SIG-M5 (cell line): Measurements from ENCODE around the gene ETV2.
A peak's percentile ranks its signal among the peaks of the same experiment; 100 is the strongest.
"Not testable (repeated sequence)": the region's sequence is repeated elsewhere in the genome, so short reads cannot be mapped to it uniquely, and the experiment has no call there.

Experiments used
- DNase-seq: peaks from one replicate; lab custom pipeline; 2025; lab: John Stamatoyannopoulos, UW

Gene ETV2

DNA sequence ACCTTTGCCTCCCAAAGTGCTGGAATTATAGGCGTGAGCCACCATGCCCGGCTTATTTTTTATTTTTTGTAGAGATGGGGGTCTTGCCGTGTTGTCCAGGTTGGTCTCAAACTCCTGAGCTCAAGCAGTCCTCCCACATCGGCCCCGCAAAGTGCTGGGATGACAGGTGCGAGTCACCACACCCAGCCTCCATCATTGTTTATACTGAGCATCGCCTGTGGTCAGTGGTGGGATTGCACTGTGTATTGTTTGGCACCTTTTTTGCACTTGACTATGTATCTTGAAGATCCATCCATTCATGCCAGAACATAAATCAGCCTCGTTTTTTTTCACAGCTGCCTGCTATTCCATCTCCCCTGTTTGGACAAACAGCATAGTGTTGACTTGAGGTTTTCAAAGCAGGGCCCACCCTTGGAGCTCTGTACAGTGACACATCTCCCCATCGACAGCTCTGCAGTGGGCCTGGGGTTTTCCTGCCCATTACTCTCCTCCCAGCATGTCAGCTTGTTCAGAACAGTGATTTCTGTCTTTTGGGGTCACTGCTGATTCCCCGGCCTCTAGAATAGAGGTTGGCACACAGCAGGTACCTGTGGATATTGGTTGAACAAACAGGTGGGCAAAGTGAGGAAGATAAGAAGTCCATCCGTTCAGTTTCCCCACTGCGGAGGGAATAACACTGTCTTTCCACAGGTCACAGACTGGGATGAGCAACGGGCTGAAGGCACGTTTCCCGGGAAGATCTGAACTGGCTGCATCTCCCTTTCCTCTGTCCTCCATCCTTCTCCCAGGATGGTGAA, 16.6 kb downstream of the ETV2 start:
- DNase-seq, result no peak

DNA sequence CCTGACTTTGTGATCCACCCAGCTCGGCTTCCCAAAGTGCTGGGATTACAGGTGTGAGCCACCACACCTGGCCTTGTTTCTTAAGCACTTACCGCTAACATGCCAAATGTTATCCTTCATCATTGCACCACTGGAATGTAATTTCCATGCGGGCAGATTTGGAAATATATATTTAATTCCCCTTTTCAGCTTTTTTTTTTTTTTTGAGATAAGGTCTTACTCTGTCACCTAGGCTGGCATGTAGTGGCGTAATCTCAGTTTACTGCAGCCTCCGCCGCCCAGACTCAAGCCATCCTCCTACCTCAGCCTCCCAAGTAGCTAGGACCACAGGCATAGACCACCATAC, 20.4 kb downstream of the ETV2 start:
- DNase-seq, result no peak

DNA sequence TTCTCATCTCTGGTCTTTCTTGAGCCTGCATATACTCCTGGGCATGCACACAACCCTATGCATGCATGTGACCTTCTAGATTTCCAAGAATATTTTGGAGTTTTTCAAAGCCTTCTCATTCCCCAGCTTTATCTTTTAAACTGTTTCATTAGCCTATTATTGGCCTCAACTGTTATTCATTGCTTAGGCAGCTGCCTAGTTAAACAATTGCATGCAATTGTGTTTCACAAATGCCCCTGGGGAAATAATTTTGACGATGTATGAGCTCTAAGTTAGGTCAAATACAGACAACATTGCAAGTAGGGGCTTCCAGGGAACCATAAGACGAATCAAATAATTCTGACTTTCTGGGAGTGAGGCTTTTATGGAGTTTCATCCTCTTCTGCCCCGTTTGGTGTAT, 22.4 kb downstream of the ETV2 start:
- DNase-seq, result no peak

DNA sequence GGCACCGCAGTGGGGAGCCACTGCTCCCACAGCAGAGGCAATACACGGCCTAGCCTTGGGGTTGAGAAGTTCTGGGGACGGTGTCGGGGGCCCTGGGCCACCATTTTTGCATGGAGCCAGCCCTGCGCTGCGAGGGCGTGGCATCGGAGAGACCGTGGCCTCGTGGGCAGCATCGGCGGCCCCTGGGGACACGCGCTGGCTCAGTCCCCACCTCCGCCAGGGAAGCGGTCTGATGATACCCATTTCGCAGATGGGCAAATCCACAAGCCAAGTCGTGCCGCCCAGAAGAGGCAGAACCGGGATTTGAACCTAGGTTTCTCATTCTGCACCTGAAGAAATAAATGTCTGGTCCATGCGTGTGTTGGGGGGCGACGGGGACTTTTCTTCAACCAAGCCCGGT, 23.6 kb downstream of the ETV2 start:
- DNase-seq, result no peak

DNA sequence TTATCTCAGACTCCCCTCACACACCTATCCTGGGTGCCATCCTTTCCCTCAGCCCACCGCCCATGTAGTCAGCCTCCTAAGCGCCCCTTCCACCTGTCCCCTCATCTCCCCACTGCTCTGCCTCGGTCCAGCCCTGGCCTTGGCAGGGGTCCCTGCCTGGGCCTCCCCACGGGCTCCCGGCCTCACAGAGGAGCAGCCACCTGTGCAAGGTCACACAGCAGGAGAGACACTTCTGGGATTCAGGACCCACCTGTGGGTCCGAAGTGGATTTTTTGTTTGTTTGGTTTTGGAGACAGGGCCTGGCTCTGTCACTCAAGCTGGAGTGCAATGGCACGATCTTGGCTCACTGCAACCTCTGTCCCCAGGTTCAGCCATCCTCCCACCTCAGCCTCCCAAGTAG, 24.1 kb downstream of the ETV2 start:
- no peak for DNase-seq

DNA sequence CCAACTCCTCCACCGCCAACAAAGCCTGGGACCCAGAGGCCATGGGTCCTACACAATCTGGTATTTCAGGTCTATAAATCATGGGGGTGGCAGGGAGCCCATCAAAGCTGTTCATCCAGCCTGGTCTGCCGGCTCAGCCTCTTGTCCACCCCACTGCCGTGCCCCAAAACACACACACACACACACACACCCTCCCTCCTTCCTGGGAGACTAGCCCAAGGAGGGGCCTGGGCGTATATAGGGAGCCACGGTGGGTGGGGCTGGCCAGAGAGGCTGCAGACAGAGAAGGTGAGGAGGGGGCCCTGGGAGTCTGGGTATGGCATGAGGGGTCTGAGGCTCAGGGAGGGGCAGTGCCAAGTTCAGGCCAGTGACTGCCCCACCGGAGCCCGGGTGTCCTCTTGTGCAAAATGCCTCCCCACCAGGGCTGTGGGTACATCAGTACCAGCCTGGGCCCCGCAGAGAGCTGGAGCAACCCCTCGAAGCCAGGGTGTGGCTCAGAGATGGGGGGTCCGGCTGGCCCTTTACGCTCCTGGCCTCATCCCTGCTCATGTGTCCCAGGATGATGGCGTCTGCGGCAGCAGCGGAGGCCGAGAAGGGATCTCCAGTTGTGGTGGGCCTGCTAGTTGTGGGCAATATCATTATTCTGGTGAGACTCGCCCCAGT, 24.8 kb downstream of the ETV2 start, which contains the start of gene UPK1A:
TSS of gene UPK1A (plus strand) at position 267 of the 663 bp plus-strand sequence. CDS start at position 563, 296 bp downstream.
- no peak for DNase-seq

DNA sequence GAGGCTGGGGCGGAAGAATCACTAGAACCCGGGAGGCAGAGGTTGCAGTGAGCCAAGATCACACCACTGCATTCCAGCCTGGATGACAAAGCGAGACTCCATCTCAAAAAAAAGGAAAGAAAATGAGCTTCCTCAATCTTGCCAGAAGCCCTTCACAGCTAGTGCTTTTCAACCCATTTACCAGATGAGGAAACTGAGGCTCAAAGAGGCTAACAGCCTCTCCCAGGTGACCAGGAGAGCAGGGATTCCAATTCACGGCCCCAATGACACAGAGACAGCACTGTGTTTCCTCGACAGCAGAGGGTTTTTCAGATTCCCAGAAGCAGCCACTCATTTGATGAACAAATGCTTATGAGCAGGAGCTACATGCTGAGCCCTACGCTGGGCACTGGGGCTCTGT, 28.0 kb downstream of the ETV2 start:
- DNase-seq, result no peak

DNA sequence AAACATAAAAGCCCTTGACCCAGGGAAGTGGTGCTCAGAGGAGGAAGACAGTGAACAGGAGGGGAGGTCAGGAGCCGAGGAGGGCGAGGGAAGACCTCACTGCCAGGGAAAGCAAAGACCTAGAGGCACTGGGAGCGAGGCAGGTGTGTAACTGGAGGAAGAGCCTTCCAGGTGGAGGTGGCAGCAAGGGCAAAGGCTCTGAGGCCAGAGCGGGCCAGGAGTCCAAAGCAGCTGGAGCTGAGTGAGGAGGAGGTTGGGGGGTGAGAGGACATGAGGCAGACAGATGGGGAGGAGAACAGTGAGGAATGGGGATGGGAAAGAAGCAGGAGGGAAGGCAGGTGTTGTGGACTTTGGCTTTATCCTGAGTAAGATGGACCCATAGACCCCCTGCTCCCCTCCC, 28.4 kb downstream of the ETV2 start:
- DNase-seq, result no peak

DNA sequence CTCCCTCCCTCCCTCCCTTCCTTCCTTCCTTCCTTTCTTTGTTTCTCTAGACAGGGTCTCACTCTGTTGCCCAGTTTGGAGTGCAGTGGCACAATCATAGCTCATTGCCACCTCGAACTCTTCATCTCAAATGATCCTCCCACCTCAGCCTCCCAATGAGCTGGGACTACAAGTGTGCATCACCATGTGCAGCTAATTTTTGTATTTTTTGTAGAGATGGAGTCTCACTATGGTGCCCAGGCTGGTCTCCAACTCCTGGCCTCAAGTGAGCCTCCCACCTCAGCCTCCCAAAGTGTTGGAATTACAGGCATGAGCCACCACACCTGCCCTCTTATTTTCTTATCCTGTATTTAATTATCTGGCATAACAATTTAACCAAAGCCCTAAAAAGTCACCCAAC, 29.1 kb downstream of the ETV2 start:
- no peak for DNase-seq

DNA sequence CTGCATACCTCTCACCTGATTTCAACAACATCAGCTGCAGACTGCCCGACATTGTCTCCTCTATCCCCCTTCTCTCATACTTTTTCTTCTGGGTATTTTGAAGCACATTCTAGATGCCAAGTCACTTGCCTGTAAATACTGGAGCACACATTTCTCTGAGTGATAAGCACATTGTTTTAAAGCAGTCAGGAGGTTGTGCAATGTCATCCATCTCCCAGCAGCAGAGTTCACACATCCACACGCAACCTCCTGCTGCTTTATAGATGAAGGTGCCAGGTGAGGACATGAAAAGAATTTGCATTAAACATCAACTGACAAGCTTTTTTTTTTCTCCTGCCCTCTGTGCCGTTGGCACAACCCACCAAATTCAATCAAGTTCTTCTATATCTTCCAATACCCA, 30.3 kb downstream of the ETV2 start:
- DNase-seq, result no peak

DNA sequence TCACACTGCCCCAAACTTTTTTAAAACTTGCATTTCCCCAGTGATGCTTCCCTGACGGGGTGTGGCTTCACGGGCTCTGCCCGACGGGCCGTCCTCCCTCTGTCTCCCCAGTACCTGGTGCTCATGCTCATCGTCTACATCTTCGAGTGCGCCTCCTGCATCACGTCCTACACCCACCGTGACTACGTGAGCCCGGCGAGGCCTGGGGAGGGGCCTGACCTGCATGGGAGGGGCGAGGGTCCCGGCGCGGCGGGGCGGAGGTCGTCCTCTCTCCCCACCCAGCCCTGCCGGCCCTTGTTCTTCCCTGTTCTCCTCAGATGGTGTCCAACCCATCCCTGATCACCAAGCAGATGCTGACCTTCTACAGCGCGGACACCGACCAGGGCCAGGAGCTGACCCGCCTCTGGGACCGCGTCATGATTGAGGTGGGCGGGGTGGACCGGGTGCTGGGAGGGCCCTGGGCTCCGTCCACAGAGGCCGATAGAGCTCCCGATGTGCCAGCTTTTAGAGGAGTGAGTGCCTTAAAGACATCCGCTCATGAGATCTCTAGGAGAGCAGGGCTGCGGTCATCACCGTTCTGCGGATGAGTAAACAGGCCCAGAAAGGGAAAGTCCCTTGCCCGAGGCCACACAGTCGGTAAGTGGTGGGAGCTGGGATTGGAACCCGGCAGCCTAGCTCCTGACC, 31.7 kb downstream of the ETV2 start:
- no peak for DNase-seq

DNA sequence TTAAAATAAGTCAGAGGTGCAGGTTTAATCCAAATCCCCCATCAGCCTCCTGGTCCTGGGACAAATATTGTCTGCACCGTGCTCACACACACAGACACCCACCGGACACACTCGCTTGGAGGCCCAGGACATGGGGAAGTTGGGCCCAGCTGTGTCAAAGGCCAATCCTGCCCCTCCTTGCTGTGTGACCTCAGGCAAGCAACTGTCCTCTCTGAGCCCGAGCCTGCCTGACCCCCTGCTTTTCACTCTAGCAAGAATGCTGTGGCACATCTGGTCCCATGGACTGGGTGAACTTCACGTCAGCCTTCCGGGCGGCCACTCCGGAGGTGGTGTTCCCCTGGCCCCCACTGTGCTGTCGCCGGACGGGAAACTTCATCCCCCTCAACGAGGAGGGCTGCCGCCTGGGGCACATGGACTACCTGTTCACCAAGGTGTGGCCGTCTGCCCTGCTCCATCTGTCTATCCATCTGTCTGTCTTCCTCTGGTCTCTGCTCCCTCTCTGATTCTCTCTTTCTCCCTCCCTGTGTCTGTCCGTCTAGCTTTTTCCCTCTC, 34.1 kb downstream of the ETV2 start:
- no peak for DNase-seq

DNA sequence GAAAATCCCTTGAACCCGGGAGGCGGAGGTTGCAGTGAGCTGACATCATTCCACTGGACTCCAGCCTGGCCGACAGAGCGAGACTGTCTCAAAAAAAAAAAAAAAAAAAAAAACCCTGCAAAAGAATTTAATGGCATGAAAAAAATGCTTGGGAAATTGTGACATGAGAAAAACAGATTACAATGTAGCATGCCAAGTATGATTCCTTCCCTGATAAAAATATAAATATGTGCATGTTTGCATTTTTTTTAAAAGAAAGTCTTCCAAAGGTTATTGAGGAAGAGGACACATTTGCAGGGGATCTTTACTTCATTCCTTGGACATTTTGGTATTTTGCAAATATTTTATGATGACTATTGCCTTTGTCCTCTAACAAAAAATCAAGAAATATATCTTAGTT, 48.3 kb downstream of the ETV2 start:
- DNase-seq, result no peak

DNA sequence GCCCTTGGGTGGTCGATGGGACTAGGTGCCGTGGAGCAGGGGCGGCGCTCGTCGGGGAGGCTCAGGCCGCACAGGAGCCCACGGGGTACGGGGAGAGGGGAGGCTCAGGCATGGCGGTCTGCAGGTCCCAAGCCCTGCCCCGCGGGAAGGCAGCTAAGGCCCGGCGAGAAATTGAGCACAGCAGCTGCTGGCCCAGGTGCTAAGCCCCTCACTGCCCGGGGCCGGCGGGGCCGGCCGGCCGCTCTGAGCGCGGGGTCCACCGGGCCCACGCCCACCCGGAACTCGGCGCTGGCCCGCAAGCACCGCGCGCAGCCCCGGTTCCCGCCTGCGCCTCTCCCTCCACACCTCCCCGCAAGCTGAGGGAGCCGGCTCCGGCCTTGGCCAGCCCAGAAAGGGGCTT, 49.6 kb downstream of the ETV2 start:
- DNase-seq, result not testable (repeated sequence)

DNA sequence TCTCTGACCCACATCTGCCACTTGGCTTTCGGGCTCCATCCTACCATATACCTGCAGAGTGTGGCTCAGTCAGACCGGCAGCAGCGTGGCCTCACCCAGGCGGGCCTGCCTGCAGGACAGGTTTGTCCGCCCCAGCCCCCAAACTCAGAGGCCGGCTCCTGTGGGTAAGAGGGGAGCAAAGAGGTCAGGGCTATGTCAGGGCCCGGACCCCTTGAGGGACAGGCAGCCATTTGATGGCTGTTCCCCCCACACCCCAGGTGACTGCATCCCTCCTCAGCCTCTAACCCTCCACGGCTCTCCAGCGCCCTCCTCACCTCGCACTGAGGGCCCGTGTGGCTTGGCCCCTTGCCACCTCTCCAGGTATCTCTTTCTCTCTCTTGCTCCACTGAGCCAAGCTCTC, 50.5 kb downstream of the ETV2 start:
- DNase-seq, result no peak

DNA sequence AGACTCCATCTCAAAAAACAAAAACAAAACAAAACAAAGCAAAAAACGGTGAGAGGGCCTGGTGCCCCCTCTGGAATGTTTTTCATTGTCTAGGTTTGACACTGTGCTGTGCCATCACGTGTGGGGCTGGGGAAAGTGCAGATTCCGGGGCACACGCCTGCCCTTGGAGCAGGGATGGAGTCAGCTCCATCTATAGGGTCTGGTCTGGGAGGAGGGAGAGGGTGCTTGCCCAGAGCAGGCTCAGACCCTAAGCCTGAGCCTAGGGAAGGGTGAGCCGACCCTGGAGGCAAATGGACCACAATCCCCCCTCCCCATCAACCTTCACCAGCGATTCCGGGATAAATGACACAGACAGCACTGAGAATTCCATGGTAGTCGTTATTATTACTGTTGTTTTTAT, 51.9 kb downstream of the ETV2 start:
- no peak for DNase-seq

DNA sequence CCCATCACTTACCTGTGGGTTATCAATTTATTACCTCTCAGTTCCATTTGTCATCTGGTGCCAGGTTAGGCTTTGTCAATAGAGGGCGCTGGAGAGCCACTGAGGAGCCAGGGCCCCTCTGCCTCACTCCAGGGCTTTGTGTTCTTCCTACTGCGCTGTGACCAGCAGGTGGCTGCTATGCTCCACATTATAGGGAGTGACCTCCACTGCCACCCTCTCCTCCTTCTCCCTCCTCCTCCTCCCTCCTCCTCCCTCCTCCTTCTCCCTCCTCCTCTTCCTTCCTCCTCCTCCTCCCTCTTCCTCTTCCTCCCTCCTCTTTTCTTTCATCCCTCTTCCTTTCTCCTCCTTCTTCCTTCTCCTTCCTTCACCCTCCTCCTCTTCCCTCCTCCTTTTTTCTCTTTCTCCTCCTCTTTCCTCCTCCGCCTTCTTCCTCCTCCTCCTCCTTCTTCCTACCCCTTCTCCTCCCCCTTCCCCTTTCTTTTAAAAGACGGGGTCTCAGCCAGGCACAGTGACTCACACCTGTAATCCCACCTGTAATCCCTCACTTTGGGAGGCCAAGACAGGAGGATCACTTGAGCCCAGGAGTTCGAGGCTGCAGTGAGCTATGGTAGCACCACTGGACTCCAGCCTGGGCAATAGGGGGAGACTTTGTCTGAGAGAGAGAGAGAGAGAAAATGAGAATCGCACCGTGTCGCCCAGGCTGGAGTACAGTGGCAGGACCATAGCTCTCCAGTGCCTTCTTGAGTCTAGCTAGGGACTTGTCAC, 52.5 kb downstream of the ETV2 start:
- peak; percentile 11 for DNase-seq
